HL-60 (cell line): ENCODE measurements around the gene CHST13.

Experiments
- CTCF ChIP-seq: IDR thresholded peaks from one replicate; pipeline ENCODE4 v1.5.1; 2011; ENCODE audit warnings: low read length, control low read depth, inconsistent platforms; ENCODE audit not compliant: insufficient read depth
- POLR2AphosphoS5 ChIP-seq: IDR thresholded peaks from 2 replicates; pipeline ENCODE4 v1.6.1; 2012; ENCODE audit warnings: low read depth
- SPI1 ChIP-seq: IDR thresholded peaks from 2 replicates; pipeline ENCODE4 v1.6.1; 2012; ENCODE audit warnings: low read depth, mild to moderate bottlenecking, borderline replicate concordance

- TF ChIP-seq POLR2AphosphoS5 (no peak), CTCF (no peak), SPI1 (no peak)
Observed at GRCh38 chr3:126548556-126549466, 24.9 kb downstream of the CHST13 start.
